RWPE1 (cell line): ENCODE data around the gene PPBP.

Source experiments
- CTCF ChIA-PET: fragments of 350-600 bp; sonication (Branson Sonifier 250); formaldehyde crosslinking; extraction: SDS; loops from one replicate; lab custom pipeline; 2021; lab: Yijun Ruan, JAX
- POLR2A ChIA-PET: fragments of 400-600 bp; formaldehyde crosslinking; extraction: SDS; loops from one replicate; lab custom pipeline; 2020; ENCODE audit warnings: antibody characterized with exemption; ENCODE audit not compliant: low non-redundant PET; lab: Yijun Ruan, JAX
- DNase-seq: peaks from one replicate; pipeline ENCODE4 v3.0.0; 2012; ENCODE audit warnings: low spot score
- H3K27ac ChIP-seq: fragments of 450-650 bp; 2 replicates; pipeline ENCODE4 v1.5.1; 2017
- TF ChIP-seq, protein P1 (sequence below): fragments of 450-650 bp; conservative IDR thresholded peaks from 2 replicates; pipeline ENCODE4 v1.5.1; 2017; ENCODE audit warnings: low read depth, mild to moderate bottlenecking

Gene PPBP

GRCh38 chr4:74015126-74015780 lies 27.3 kb upstream of the PPBP start:
- no peak for DNase-seq
- no peak overlapping the region for H3K27ac ChIP-seq
- TF ChIP-seq, protein P1, sequence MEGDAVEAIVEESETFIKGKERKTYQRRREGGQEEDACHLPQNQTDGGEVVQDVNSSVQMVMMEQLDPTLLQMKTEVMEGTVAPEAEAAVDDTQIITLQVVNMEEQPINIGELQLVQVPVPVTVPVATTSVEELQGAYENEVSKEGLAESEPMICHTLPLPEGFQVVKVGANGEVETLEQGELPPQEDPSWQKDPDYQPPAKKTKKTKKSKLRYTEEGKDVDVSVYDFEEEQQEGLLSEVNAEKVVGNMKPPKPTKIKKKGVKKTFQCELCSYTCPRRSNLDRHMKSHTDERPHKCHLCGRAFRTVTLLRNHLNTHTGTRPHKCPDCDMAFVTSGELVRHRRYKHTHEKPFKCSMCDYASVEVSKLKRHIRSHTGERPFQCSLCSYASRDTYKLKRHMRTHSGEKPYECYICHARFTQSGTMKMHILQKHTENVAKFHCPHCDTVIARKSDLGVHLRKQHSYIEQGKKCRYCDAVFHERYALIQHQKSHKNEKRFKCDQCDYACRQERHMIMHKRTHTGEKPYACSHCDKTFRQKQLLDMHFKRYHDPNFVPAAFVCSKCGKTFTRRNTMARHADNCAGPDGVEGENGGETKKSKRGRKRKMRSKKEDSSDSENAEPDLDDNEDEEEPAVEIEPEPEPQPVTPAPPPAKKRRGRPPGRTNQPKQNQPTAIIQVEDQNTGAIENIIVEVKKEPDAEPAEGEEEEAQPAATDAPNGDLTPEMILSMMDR = no peak
- POLR2A ChIA-PET = no interaction called here
- CTCF ChIA-PET = interaction anchor here (0.8 kb wide), 1 partner anchor 21 kb away, joined by 3 read pairs; no protein-coding TSS in a partner anchor

DNA sequence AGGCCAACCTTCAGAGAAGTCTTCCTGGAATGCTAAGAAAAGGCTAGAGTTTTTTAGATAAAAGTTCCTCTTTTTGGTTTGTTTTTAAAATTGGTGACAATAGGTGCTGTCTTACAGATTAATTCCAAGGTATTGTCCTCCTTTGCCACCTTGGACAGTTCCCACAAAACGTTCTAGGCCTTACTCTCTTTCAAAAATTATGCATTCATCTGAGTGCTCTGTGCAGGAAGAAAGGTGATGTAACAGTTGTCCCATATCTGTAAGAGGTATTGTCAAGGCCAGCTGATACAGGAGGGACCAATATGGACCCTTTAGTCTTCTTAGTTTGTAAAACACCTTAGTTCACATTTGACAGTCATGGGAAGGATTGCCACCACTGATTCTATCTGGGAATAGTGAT lies 26.3 kb upstream of the PPBP start:
- TF ChIP-seq, protein P1 = no peak
- ChIA-PET CTCF (interaction anchor here (0.8 kb wide), 1 partner anchor 20 kb away, joined by 3 read pairs; no protein-coding TSS in a partner anchor), POLR2A (no interaction called here)
- H3K27ac ChIP-seq = no peak overlapping the region
- no peak for DNase-seq

DNA sequence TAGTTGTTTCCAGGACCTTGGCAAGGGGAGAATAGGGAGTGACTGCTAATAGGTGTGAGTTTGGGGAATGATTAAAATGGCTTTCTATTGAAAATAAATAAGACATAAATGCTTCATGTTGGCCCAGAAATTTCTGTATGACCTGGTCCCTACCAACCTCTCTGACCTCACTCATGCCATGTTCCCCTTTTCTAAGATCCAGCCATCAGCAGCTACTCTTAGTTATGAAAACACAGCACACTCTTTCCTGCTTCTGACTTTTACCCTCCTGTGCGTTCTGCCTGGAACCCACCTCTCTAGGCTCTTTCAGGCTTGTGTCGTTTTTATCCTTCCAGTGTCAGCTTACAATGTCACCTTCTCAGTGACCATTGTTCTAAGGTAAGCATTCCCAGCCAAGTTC lies 25.3 kb upstream of the PPBP start:
- ChIA-PET POLR2A (no interaction called here), CTCF (no interaction called here)
- H3K27ac ChIP-seq = no peak overlapping the region
- no peak for DNase-seq
- TF ChIP-seq, protein P1 = no peak

- H3K27ac ChIP-seq = no peak overlapping the region
- TF ChIP-seq, protein P1 = no peak
- POLR2A ChIA-PET = no interaction called here
- CTCF ChIA-PET = no interaction called here
- DNase-seq = no peak
These were observed 24.1 kb upstream of the PPBP start for GRCh38 chr4:74012130-74012529.

GRCh38 chr4:74009307-74009706 lies 21.3 kb upstream of the PPBP start:
- DNase-seq = no peak
- POLR2A ChIA-PET = no interaction called here
- no peak overlapping the region for H3K27ac ChIP-seq
- CTCF ChIA-PET = interaction anchor here (0.6 kb wide), 1 partner anchor 548 kb away, joined by 3 read pairs; no protein-coding TSS in a partner anchor
- TF ChIP-seq, protein P1 = no peak

- CTCF ChIA-PET = no interaction called here
- TF ChIP-seq, protein P1 = no peak
- POLR2A ChIA-PET = no interaction called here
- no peak overlapping the region for H3K27ac ChIP-seq
- DNase-seq = no peak
These were observed 18.1 kb upstream of the PPBP start for GRCh38 chr4:74006009-74006476.
